ENCODE measurements around the gene UBE2L5.
"Not testable (repeated sequence)": the region's sequence is repeated elsewhere in the genome, so short reads cannot be mapped to it uniquely, and the experiment has no call there.

The UBE2L5 gene

GRCh38 chr13:30446126-30446500 lies 23.8 kb downstream of the UBE2L5 start:
- Histone ChIP-seq H3K36me3 (ENCODE audit: insufficient read depth, low read length) (no peaks in the 10 kb centered on the region), H3K9ac (ENCODE audit: low read depth, low read length) (no peak overlapping the region), H2AFZ (ENCODE audit: low read depth, low read length) (no peak overlapping the region), H3K4me3 (ENCODE audit: low read depth in 1 of 2, low read length in 2 of 2) (no peak overlapping the region), H3K27ac (ENCODE audit: low read length) (no peak overlapping the region), H3K4me2 (ENCODE audit: insufficient read depth, low read length) (no peak overlapping the region), H3K9me3 (ENCODE audit: insufficient read depth, low read length, severe bottlenecking) (no peaks in the 10 kb centered on the region), H3K79me2 (ENCODE audit: insufficient read depth, low read length) (no peaks in the 10 kb centered on the region), H4K20me1 (ENCODE audit: insufficient read depth, low read length) (no peaks in the 10 kb centered on the region), H3K4me1 (ENCODE audit: insufficient read depth, low read length) (no peaks in the 10 kb centered on the region), H3K27me3 (ENCODE audit: insufficient read depth, low read length, poor library complexity) (no peaks in the 10 kb centered on the region)
- DNase-seq (no peak), ATAC-seq (ENCODE audit: insufficient read depth, low read depth) (no peak)
- TF ChIP-seq CTCF (IDR thresholded peaks at IDR 0.05; ENCODE audit: borderline replicate concordance, extremely low read depth, low read length, poor library complexity, severe bottlenecking) (no peak), EZH2 (IDR thresholded peaks at IDR 0.05; ENCODE audit: borderline replicate concordance, low read depth, low read length, severe bottlenecking) (no peak)

- Histone ChIP-seq H3K36me3 (ENCODE audit: insufficient read depth, low read length) (no peaks in the 10 kb centered on the region), H3K9me3 (ENCODE audit: insufficient read depth, low read length, severe bottlenecking) (no peaks in the 10 kb centered on the region), H3K79me2 (ENCODE audit: insufficient read depth, low read length) (no peaks in the 10 kb centered on the region), H3K4me2 (ENCODE audit: insufficient read depth, low read length) (no peak overlapping the region), H2AFZ (ENCODE audit: low read depth, low read length) (no peak overlapping the region), H3K27me3 (ENCODE audit: insufficient read depth, low read length, poor library complexity) (no peaks in the 10 kb centered on the region), H3K27ac (ENCODE audit: low read length) (no peak overlapping the region), H4K20me1 (ENCODE audit: insufficient read depth, low read length) (no peaks in the 10 kb centered on the region), H3K9ac (ENCODE audit: low read depth, low read length) (no peak overlapping the region), H3K4me3 (ENCODE audit: low read depth in 1 of 2, low read length in 2 of 2) (no peak overlapping the region), H3K4me1 (ENCODE audit: insufficient read depth, low read length) (no peaks in the 10 kb centered on the region)
- ATAC-seq (ENCODE audit: insufficient read depth, low read depth) (no peak), DNase-seq (no peak)
- no peak for TF ChIP-seq CTCF (IDR thresholded peaks at IDR 0.05; ENCODE audit: borderline replicate concordance, extremely low read depth, low read length, poor library complexity, severe bottlenecking)
- TF ChIP-seq EZH2 (IDR thresholded peaks at IDR 0.05; ENCODE audit: borderline replicate concordance, low read depth, low read length, severe bottlenecking): no peak
Observed at GRCh38 chr13:30448441-30448840, 26.1 kb downstream of the UBE2L5 start.

DNA sequence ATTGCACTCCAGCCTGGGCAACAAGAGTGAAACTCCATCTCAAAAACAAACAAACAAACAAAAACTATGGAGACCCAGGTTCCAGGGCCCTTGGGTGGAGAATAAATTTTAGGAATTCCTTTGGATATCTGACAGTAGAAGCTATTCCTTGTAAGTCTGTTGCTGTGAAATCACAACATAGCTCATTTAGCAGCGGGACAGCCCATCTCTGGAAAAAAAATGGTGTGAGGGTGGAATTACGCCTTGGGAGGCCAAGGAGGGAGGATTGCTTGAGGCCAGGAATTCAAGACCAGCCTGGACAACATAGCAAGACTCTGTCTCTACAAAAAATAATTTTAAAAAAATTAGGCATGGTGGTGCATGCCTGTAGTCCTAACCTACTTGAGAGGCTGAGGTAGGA lies 27.8 kb downstream of the UBE2L5 start:
- Histone ChIP-seq H3K4me1 (ENCODE audit: insufficient read depth, low read length) (no peaks in the 10 kb centered on the region), H4K20me1 (ENCODE audit: insufficient read depth, low read length) (no peaks in the 10 kb centered on the region), H3K27me3 (ENCODE audit: insufficient read depth, low read length, poor library complexity) (no peaks in the 10 kb centered on the region), H3K4me2 (ENCODE audit: insufficient read depth, low read length) (no peak overlapping the region), H3K9ac (ENCODE audit: low read depth, low read length) (no peak overlapping the region), H2AFZ (ENCODE audit: low read depth, low read length) (no peak overlapping the region), H3K36me3 (ENCODE audit: insufficient read depth, low read length) (no peaks in the 10 kb centered on the region), H3K4me3 (ENCODE audit: low read depth in 1 of 2, low read length in 2 of 2) (no peak overlapping the region), H3K79me2 (ENCODE audit: insufficient read depth, low read length) (no peaks in the 10 kb centered on the region), H3K9me3 (ENCODE audit: insufficient read depth, low read length, severe bottlenecking) (no peaks in the 10 kb centered on the region), H3K27ac (ENCODE audit: low read length) (no peak overlapping the region)
- no peak for DNase-seq
- no peak for TF ChIP-seq CTCF (IDR thresholded peaks at IDR 0.05; ENCODE audit: borderline replicate concordance, extremely low read depth, low read length, poor library complexity, severe bottlenecking)
- no peak for TF ChIP-seq EZH2 (IDR thresholded peaks at IDR 0.05; ENCODE audit: borderline replicate concordance, low read depth, low read length, severe bottlenecking)
- no peak for ATAC-seq (ENCODE audit: insufficient read depth, low read depth)

- not testable (repeated sequence) for H3K4me1 ChIP-seq (ENCODE audit: insufficient read depth, low read length); H3K9me3 ChIP-seq (ENCODE audit: insufficient read depth, low read length, severe bottlenecking); DNase-seq; H3K27ac ChIP-seq (ENCODE audit: low read length); ATAC-seq (ENCODE audit: insufficient read depth, low read depth); H3K4me3 ChIP-seq (ENCODE audit: low read depth in 1 of 2, low read length in 2 of 2); H3K27me3 ChIP-seq (ENCODE audit: insufficient read depth, low read length, poor library complexity); H4K20me1 ChIP-seq (ENCODE audit: insufficient read depth, low read length); H2AFZ ChIP-seq (ENCODE audit: low read depth, low read length); H3K9ac ChIP-seq (ENCODE audit: low read depth, low read length); H3K79me2 ChIP-seq (ENCODE audit: insufficient read depth, low read length); H3K36me3 ChIP-seq (ENCODE audit: insufficient read depth, low read length); H3K4me2 ChIP-seq (ENCODE audit: insufficient read depth, low read length)
Observed at GRCh38 chr13:30451476-30451875, 29.2 kb downstream of the UBE2L5 start.
